Putamen (tissue), 1 donor: Measurements from ENCODE around the gene EIF4E2.
"Not testable (repeated sequence)": the region's sequence is repeated elsewhere in the genome, so short reads cannot be mapped to it uniquely, and the experiment has no call there.

Source experiments
- DNase-seq: peaks from one replicate; pipeline ENCODE4 v3.0.0-alpha.2; 2016; ENCODE audit warnings: low spot score

The EIF4E2 gene

DNA sequence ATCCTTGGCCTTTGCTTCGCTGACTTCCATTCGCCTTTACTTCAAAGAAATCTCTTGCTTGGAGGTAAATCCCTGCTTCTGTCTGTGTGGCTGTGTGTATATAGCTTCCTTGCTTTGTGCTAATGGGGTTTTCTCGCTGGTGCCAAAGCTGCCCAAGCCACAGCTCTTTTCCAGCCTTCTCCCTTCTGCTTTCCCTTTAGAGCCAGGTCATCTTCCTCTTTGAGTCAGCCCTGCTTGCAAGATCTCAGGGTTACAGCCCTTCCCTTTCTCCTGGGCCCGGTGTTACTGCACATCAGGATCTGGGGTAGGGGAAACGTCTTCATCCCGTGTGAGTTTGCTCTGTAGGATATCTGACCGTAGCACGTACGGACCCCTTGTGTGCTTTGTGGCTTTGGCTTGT, 19.1 kb downstream of the EIF4E2 start:
- DNase-seq = no peak

DNA sequence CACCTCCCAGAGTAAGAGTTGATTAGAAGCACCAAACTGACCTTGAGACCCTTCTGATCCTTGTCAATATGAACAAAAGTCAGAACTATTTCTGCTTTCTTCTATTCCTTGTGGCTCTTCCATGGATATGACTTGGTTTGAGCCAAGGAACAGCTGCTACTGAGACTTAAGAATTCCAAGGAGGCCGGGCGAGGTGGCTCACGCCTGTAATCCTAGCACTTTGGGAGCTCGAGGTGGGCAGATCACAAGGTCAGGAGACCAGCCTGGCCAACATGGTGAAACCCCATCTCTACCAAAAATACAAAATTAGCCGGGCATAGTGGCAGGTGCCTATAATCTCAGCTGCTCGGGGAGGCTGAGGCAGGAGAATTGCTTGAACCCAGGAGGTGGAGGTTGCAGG, 20.0 kb downstream of the EIF4E2 start:
- DNase-seq = not testable (repeated sequence)

DNA sequence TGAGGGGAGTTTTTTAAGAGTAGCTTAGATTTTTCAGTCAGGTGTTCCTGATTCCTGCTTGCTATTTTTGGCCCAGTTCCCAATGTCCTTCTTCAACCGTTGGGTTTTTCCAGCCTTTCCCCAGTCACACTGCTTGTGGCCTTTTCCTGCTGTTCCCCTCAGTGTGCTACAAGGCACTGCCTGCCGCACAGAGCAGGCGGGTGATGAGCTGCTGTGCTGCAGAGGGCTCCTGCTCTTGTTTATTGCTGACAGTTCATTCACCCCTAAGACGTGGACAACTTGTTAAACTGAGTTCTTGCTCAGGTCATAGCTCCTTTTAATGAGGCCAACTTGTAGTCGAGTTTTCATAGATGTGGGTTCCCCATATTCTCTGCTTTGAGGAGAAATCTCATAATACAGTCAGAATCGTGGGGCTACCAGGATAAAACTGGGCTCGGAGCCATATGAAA, 20.6 kb downstream of the EIF4E2 start:
- DNase-seq = no peak

DNA sequence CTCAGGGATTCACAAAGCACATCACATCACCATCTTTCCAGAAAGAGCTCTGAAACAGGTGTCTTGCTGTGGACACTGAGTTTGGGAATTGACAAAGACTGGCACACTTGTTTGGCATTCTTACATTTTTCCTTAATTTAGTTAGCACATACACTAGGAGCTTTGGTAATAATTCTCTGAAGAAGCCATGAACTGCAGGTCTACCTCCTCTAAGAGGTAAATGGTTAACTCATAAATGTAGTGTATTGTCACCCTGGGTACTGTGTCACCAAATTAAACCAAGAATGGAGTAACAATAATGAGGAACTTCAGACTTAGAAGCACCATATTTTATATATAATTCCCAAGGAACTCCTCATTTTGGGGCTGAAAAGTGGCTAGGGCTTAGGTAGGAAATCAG, 22.6 kb downstream of the EIF4E2 start:
- no peak for DNase-seq

DNA sequence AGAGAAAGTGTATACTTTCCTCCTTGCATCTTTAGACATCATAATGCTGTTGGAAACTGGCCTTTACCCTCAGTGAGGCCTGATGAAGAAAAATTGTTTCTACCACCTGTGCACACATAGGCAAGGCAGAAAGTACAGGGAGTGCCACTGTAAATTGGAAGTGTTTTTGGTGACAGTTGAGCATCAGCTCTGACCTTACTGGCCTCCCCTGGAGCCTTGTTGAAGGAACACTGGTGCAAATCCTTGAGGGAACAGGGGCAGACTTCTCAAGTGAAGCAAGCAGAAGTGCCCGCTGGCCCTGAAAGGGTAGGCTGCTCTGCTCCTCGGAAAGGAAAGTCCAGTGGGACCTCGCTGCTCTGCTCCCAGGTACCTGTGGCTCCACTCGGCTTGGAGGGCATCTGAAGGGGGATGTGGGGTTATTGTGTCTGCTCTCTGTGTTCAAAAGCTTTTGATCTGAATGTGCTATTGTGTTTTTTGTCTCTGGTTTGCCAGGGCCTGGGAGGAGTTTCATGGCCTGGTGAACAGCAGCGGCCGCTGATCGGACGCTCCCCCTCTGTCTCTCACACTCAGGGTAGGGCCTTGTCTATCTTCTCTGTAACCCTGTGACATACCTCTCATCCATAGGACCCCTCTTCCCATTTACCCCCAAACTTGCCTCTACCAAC, 23.4 kb downstream of the EIF4E2 start:
- no peak for DNase-seq

DNA sequence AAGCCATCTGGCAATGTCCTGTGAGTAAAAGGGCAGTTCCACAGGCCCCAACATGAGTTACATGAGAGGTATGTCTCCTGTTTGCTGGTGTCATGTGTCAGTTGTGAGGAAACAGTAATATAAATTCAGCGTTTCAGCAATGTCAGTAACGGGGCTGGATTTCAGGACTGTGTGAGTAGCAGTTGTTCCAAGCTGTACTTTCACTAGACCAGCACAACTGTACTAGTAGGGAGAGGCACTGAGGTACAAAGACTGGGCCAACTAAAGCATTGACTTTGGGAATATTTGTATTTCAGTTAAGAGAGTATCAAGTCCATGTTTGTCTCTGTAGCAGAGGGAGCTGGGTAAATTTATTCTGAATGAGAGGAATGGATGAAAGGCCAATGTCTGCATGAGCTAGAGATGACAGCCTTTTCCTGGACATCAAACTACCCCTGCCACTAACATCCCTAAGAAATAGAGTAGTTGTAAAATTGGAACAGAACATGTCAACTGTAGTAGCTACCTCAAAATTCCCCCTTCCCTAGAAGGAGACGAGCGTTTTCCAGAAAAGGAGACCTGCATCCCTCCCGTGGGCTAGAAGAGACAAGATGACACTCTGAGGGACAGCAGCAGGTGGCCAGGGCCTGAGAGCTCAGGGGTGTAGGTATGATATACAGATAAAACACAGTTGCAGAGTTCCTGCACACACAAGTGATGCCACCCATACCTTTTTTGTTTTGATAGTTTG, 24.4 kb downstream of the EIF4E2 start:
- DNase-seq = no peak

DNA sequence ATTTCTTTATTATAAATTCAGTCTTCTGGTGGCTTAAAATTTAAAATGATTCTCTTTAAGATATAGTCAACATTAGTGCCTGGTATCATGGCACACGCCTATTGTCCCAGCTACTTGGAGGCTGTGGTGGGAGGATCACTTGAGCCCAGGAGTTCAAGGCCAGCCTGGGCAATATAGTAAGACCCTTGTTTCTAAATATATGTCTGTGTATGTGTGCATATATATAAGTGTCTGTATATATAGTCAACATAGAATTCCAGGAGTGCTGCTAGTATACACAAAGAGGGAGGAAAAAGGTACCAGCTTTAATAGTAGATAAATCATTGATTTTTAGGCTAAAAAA, 24.9 kb downstream of the EIF4E2 start:
- DNase-seq = no peak

DNA sequence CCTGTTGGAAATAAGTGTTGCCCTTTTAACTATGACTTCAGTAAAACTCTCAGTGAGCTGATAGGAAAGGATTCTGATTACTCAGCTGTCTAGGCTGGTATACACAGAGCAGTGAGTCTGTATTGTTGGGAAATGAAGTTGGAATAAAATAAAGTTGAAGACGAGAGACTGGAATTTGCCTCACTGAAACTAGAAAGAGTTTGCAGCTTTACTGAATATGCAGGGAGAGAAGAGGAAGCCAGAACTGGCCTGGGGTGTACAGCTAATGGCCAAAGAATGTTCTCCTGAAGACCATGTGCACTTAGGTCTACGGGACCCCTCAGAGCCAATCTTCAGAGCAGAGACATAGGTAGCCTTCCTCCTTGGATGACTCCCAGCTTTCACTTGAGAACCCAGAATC, 26.5 kb downstream of the EIF4E2 start:
- no peak for DNase-seq

DNA sequence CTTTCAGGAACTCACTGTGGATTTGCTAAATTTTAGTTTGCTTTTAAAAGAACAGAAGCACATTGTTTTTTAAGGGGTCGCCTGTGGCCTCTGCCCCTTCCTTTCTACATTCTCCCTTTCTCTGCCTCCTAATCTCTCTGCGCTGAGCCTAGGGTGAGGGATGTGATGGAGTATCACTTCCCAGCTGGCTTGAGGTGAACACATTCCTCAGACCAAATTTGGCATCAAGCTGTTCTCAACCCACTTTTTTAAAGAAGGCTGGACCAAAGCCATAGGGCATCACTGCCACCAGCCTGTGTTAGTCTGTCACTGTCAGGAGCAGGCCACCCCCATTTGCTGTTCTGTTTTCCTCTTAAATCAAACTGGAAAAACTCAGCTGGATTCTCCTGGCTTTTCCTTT, 27.4 kb downstream of the EIF4E2 start:
- no peak for DNase-seq

DNA sequence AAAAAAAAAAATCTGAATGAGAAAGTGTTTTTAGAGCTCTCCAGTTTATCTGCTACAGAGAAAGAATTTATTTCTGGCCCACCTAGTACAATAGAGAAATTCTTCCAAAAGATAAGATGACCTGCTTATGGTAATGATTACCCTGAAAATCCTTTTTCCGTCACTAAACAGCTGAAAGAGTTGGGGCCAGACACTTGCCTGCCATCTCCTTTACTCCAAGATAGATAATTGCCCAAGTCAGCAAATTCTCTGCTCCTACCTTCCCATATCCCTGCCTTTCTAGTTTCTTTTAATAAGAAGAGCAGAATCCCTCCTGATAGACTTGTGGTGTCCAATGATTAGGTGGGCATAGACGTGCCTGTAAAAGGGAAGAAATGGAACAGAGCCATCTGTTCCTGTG, 28.1 kb downstream of the EIF4E2 start:
- no peak for DNase-seq

DNA sequence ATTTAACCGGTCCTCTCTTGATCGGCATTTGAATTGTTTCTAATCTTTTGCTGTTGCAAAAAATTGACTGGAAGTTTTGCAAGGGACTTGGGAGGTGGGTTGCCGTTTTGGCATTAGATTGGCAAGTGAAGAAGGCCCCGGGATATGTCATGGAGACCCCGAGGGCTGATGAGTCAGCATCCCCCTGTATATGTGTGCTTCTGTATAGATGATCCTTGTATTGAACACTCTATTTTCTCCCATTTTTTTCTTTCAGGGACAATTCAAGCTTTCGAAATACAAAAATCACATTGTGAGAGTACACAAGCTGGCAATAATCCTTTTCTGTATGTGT, 30.1 kb downstream of the EIF4E2 start:
- no peak for DNase-seq

DNA sequence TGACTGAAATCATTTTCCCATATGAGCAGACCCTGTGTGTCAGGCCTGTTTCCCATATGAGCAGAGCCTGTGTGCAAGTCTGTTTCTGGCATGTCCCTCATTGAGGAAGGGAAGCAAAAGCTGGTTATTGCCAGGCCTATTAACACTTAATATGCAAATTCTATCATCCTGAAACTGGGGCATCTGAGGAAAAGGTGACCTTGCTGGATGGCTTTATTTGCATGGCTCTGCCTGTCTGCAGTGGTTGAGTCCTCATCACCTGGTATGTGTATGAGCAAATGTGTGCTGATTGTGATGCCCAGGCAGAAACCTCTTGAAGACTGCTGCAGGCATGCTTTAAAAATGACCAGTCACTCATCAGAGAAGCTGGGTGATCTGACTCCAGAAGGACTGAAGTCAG, 31.2 kb downstream of the EIF4E2 start:
- DNase-seq = no peak

DNA sequence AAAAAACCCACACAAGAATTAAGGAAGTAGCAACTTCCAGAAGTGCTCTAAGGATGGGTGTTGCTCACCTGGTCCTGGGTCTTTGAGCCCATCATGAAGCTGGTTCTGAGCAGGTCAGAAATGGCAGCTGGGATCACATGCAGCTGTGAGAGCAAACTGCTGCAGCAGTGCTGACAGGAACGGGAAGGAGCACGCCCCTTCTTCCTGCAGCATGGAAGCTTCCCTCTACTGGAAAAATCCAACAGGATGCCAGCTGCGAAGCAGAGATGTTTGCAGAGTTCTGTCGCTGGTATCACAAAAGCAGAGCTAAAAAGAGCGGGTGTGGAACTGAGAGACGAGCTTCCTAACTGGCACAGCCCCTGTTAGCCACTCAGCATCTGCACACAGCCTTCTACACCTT, 33.7 kb downstream of the EIF4E2 start:
- no peak for DNase-seq

DNA sequence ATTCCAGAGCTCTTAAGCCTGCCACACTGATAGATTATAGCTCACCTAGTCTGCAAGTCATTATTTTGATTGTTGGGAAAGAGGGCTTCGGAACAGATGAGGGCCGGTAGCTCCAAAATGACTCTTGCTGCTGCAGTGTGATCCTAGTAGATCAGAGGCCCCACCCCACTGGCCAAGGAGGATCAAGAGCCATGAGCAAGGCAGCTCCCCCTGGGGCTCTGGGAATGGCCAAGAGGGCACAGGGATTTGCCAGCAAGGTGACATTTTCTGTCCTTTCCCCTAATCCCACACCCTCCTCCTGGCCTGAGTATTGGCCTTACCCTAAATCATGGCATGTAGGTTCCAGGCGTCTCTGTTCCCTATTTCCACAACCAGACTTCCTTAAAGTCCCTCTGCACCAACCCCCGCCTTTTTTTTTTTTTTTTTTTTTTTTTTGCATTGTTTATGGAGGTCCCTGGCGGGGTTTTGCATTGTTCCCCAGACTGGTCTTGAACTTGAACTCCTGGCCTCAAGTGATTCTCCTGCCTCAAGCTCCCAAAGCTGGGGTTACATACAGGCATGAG, 36.5 kb downstream of the EIF4E2 start:
- no peak for DNase-seq

DNA sequence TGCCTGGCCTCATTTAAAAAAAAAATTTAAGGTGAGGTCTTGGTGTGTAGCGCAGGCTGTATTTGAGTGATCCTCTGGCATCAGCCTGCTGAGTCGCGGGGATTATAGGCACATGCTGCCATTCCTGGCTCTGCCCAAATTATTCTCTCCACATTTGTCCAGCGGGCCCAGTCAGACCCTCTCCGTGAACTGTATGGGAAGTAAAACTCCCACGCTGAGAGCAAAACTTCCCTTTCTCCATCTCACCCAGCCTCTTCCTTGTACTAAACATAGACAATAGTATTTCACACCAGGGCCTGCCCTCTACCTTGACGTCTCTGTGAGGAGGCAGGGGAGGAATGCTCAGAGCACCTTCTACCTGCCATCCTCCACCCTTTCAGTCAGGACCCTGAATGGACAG, 37.0 kb downstream of the EIF4E2 start:
- no peak for DNase-seq

DNA sequence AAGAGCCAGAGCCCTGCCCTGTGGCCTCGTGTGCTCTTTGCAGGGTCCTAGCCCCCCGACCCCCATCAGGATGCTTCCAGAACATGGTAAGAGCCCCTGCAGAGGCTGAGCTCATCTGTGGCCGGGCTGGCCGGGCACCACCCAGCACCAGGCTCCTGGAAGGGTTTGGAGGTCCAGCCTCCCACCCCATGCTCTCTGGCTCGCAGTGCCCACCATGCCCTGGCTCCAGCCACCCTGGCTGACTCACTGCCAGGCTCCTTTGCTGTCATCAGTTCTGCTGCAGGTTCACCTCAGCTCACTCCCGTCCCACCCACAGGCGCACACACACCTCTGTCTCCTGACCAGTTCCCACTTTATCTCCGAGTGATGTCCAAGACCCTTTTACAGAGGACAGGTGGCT, 37.5 kb downstream of the EIF4E2 start:
- no peak for DNase-seq

DNA sequence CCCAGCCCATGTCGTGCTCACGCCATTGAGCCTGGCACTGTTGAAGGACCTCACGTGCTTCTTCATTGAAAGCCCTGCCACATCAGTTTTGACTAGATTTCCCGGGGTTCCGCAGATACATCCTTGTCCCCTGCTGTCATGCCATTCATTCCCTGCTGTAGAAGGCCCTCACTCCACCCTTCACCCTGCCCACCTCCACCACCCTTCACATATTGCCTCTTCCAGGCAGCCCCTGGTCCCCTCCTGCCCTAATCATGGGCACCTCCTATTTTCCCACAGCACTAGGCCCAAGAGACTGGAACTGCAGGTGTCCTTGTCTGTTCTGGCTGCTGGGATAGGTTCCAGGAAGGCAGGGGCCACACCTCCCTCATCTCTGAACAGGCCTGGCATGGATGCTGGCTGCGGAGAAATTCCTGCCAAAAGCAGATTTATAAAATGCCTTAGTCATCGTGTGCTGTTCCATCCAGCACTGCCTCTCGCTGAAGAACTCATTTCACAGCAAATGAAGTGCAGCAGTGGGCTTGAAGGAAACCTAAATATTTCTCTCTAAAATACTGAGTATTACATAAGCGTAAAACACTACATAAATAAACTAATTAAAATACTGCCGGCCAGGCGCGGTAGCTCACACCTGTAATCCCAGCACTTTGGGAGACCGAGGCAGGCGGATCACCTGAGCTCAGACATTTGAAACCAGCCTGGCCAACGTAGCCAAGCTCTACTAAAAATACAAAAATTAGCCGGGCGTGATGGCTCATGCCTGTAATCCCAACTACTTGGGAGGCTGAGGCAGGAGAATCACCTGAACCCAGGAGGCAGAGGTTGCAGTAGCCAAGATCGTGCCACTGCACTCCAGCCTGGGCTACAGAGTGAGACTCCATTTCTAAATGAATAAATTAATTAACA, 38.4 kb downstream of the EIF4E2 start:
- no peak for DNase-seq

DNA sequence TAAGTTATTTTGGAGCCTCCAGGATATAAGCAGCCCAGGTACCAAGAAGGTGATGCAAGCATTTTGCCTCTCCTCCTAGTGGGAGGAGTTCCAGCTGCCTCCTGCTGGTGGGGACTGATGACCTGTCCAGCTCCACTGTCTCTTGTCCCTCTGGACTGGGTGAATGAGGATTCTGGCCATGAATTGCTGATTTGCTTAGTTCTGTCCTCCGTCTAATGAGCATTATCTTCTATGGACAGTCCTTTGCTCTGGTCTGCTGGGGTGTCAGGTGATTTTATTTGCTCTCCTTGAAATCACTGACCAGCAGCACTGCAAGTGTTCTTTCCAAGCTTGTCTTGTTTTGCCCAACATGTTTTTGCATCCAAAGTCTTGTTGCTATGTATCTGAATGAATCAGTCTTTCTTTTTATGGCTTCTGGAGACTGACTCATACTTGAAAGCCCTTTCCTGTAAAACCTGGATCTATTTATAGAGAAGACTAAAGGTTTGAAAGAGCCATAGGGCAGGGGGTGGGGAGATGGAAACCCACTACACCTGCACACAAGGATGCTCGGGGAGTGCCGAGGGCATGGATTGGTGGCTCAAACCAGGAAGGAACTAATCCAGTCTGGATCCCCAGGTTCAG, 42.4 kb downstream of the EIF4E2 start:
- DNase-seq = no peak

DNA sequence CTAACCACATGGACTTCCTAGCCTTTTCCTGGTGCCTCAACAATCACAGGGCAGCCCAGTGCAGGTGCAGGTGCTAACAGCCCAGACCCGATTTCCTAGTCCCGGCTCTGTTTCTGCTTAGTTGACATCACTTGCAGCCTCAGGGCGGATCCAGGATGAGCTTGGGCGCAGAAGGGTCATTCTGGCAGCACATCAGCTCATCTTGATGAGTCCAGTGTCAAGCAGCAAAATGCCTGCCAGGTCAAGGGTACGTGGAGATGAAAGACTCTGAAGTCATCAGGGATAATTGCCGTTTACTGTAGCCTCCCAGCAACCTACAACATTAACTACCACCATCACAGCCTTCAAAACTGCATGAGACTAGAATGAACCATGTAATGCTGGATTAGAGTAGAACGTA, 43.5 kb downstream of the EIF4E2 start:
- DNase-seq = no peak

DNA sequence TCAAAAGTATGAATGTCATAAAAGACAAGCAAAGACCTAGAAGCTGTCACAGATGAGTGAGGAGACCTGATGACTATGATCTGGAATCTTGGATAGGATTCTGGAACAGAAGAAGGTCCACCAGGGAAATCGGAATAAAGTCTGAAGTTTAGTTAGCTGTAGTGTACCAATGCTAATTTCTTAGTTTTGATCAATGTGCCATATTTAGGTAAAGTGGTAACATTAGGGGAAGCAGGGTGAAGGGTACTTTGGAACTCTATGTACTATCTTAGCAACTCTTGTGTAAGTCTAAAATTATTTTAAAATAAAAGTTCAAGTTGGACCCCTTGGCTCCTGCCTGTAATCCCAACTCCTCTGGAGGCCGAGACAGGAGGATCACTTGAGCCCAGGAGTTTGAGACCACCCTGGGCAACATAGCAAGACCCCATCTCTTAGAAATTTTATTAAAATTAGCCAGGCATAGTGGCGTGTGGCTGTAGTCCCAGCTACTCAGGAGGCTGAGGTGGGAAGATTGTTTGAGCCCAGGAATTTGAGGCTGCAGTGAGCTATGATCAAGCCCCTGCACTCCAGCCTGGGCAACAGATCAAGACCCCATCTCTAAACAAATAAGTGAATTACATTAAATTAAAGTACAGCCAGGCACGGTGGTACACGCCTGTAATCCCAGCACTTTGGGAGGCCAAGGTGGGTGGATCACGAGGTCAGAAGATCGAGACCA, 47.0 kb downstream of the EIF4E2 start:
- DNase-seq = no peak

DNA sequence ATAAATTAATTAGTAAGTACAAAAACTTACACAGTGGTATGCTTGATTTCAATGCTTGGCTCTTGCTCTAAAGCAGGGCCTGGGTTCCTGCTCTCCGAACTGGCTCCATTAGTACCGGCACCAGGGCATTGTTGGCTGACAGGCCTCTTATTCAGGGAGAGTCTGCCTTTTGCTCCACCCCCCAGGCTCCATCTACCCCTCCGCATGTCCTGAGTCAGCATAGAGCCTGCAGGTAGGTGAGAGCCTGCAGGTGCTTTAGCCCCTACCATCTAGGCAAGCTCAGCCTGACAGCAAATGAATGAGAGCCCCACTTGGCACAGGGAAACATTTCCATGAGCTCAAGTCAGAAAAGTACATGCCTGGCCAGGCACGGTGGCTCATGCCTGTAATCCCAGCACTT, 47.8 kb downstream of the EIF4E2 start:
- DNase-seq = no peak
